ENCODE results near the gene GPR55.

GPR55 gene

DNA sequence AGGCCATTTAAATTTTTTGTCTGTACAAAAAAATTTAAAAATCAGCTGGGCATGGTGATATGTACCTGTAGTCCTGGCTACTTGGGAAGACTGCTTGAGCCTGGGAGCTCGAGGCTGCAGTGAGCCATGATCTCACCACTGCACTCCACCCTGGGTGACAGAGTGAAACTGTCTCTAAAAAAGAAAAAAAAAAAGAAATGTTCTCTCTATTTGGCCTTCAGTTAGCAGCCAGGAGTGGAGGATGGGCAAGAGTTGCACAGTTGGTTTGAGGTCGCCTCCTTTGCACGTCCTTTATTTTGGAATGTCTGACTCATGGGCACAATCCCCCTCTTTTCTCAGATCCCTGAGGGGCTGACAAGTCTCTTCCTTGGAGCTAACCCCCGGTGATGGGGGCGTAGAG is 34.0 kb downstream of the GPR55 start:
- peaks cover 18 to 33% of the 10 kb centered on the region in 2 donors for H3K4me1 ChIP-seq (ENCODE audit: control insufficient read depth in 1 of 2, insufficient read depth in 2 of 2, low read length in 2 of 2)
- no peak overlapping the region for H3K9ac ChIP-seq (ENCODE audit: low read depth in 1 of 2, low read length in 2 of 2)
- no peak overlapping the region for H3K4me3 ChIP-seq (ENCODE audit: low read depth in 1 of 2, low read length in 2 of 2)
- no peaks in the 10 kb centered on the region for H3K36me3 ChIP-seq (ENCODE audit: control insufficient read depth in 1 of 2, insufficient read depth in 2 of 2, low read length in 2 of 2)
- H3K9me3 ChIP-seq (ENCODE audit: control insufficient read depth in 1 of 2, low read length in 2 of 2) = no peaks in the 10 kb centered on the region
- no peak overlapping the region for H3K27ac ChIP-seq (ENCODE audit: low read depth, low read length)
- H3K27me3 ChIP-seq (ENCODE audit: control insufficient read depth in 1 of 2, insufficient read depth in 2 of 2, low read length in 2 of 2) = no peaks in the 10 kb centered on the region

DNA sequence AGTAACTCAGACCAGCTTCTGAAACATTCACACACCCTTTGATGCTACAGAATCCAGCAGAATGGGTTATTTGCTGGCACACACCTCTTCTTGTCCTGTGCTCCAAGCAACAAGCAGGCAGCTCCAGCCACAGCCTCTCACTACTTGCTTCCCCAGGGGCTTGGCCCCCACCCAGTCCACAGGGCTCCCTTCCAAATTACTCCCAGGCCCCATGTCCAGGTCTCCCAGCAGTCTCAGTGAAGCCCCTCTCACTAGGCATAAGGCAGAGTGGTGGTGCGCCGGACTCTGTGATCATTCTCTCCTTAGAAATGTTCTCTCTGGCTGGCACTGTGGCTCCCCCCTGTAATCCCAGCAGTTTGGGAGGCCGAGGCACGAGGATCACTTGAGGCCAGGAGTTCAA is 34.4 kb downstream of the GPR55 start:
- Histone ChIP-seq H3K4me1 (ENCODE audit: control insufficient read depth in 1 of 2, insufficient read depth in 2 of 2, low read length in 2 of 2) (peaks cover 13 to 30% of the 10 kb centered on the region in 2 donors), H3K9me3 (ENCODE audit: control insufficient read depth in 1 of 2, low read length in 2 of 2) (no peaks in the 10 kb centered on the region), H3K27ac (ENCODE audit: low read depth, low read length) (no peak overlapping the region), H3K27me3 (ENCODE audit: control insufficient read depth in 1 of 2, insufficient read depth in 2 of 2, low read length in 2 of 2) (no peaks in the 10 kb centered on the region), H3K36me3 (ENCODE audit: control insufficient read depth in 1 of 2, insufficient read depth in 2 of 2, low read length in 2 of 2) (no peaks in the 10 kb centered on the region), H3K9ac (ENCODE audit: low read depth in 1 of 2, low read length in 2 of 2) (no peak overlapping the region), H3K4me3 (ENCODE audit: low read depth in 1 of 2, low read length in 2 of 2) (no peak overlapping the region)

DNA sequence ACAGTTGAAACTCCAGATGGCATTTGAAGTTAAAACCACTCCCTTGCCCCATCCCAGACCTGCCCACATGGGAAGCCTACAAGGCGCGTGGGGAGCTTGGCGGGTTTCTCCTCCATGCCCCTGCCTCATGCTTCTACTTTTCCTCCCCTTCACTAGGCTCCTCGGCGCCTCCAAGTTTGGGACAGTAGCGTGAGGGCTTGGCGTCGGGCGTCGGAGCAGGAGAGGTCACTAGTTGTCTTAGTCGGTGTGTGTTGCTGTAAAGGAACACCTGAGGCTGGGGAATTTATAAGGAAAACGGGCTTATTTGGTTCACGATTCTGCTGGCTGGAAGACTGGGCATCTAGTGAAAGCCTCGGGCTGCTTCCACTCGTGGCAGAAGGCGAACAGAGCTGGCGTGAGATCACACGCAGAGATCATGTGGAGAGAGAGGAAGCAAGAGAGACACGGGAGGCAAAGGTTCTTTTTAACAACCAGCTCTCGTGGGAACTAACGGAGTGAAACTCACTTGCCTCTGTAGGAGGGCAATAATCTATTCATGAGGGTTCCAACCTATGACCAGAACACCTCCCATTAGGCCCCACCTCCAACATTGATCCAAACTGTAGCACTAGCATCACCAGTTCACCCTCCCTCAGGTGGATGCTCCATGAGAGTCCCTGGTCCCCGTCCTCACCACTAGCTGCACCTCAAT is 35.0 kb downstream of the GPR55 start:
- H3K9me3 ChIP-seq (ENCODE audit: control insufficient read depth in 1 of 2, low read length in 2 of 2) = no peaks in the 10 kb centered on the region
- H3K9ac ChIP-seq (ENCODE audit: low read depth in 1 of 2, low read length in 2 of 2) = no peak overlapping the region
- peaks cover 8 to 27% of the 10 kb centered on the region in 2 donors for H3K4me1 ChIP-seq (ENCODE audit: control insufficient read depth in 1 of 2, insufficient read depth in 2 of 2, low read length in 2 of 2)
- no peak overlapping the region for H3K4me3 ChIP-seq (ENCODE audit: low read depth in 1 of 2, low read length in 2 of 2)
- H3K27ac ChIP-seq (ENCODE audit: low read depth, low read length) = no peak overlapping the region
- H3K27me3 ChIP-seq (ENCODE audit: control insufficient read depth in 1 of 2, insufficient read depth in 2 of 2, low read length in 2 of 2) = no peaks in the 10 kb centered on the region
- H3K36me3 ChIP-seq (ENCODE audit: control insufficient read depth in 1 of 2, insufficient read depth in 2 of 2, low read length in 2 of 2) = no peaks in the 10 kb centered on the region

GRCh38 chr2:230888824-230889400 is 36.1 kb downstream of the GPR55 start:
- Histone ChIP-seq H3K4me1 (ENCODE audit: control insufficient read depth in 1 of 2, insufficient read depth in 2 of 2, low read length in 2 of 2) (peaks cover 0 to 20% of the 10 kb centered on the region in 2 donors), H3K27ac (ENCODE audit: low read depth, low read length) (no peak overlapping the region), H3K4me3 (ENCODE audit: low read depth in 1 of 2, low read length in 2 of 2) (no peak overlapping the region), H3K27me3 (ENCODE audit: control insufficient read depth in 1 of 2, insufficient read depth in 2 of 2, low read length in 2 of 2) (no peaks in the 10 kb centered on the region), H3K9me3 (ENCODE audit: control insufficient read depth in 1 of 2, low read length in 2 of 2) (no peaks in the 10 kb centered on the region), H3K36me3 (ENCODE audit: control insufficient read depth in 1 of 2, insufficient read depth in 2 of 2, low read length in 2 of 2) (no peaks in the 10 kb centered on the region), H3K9ac (ENCODE audit: low read depth in 1 of 2, low read length in 2 of 2) (no peak overlapping the region)

- no peak overlapping the region for H3K27ac ChIP-seq (ENCODE audit: low read depth, low read length)
- H3K4me3 ChIP-seq (ENCODE audit: low read depth in 1 of 2, low read length in 2 of 2) = no peak overlapping the region
- H3K9me3 ChIP-seq (ENCODE audit: control insufficient read depth in 1 of 2, low read length in 2 of 2) = no peaks in the 10 kb centered on the region
- H3K27me3 ChIP-seq (ENCODE audit: control insufficient read depth in 1 of 2, insufficient read depth in 2 of 2, low read length in 2 of 2) = no peaks in the 10 kb centered on the region
- H3K9ac ChIP-seq (ENCODE audit: low read depth in 1 of 2, low read length in 2 of 2) = no peak overlapping the region
- H3K36me3 ChIP-seq (ENCODE audit: control insufficient read depth in 1 of 2, insufficient read depth in 2 of 2, low read length in 2 of 2) = no peaks in the 10 kb centered on the region
- H3K4me1 ChIP-seq (ENCODE audit: control insufficient read depth in 1 of 2, insufficient read depth in 2 of 2, low read length in 2 of 2) = peaks cover 0 to 11% of the 10 kb centered on the region in 2 donors
Measured at GRCh38 chr2:230887342-230887741, 37.7 kb downstream of the GPR55 start.

DNA sequence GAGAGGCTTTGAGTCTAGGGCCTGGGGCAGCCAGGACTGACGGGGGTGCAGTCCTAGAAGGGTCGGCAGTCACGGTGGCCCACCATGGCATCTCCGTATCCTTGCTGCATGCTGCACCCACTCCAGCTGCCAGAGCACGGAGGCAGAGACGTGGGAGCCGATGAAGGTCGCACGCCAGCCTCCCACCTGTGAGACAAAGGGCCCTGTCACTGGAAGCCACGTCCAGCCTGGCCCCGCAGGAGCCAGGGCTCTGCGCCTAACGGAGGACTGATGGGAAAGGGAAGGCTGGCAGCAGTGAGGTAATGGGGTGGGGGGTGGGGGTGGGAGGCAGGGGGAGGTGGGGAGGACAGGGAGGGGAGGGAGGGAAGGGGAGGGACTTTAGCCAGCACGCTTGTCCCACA is 38.4 kb downstream of the GPR55 start:
- H3K4me1 ChIP-seq (ENCODE audit: control insufficient read depth in 1 of 2, insufficient read depth in 2 of 2, low read length in 2 of 2) = peaks cover 0 to 11% of the 10 kb centered on the region in 2 donors
- H3K4me3 ChIP-seq (ENCODE audit: low read depth in 1 of 2, low read length in 2 of 2) = no peak overlapping the region
- no peaks in the 10 kb centered on the region for H3K27me3 ChIP-seq (ENCODE audit: control insufficient read depth in 1 of 2, insufficient read depth in 2 of 2, low read length in 2 of 2)
- no peaks in the 10 kb centered on the region for H3K9me3 ChIP-seq (ENCODE audit: control insufficient read depth in 1 of 2, low read length in 2 of 2)
- H3K9ac ChIP-seq (ENCODE audit: low read depth in 1 of 2, low read length in 2 of 2) = no peak overlapping the region
- no peaks in the 10 kb centered on the region for H3K36me3 ChIP-seq (ENCODE audit: control insufficient read depth in 1 of 2, insufficient read depth in 2 of 2, low read length in 2 of 2)
- no peak overlapping the region for H3K27ac ChIP-seq (ENCODE audit: low read depth, low read length)

DNA sequence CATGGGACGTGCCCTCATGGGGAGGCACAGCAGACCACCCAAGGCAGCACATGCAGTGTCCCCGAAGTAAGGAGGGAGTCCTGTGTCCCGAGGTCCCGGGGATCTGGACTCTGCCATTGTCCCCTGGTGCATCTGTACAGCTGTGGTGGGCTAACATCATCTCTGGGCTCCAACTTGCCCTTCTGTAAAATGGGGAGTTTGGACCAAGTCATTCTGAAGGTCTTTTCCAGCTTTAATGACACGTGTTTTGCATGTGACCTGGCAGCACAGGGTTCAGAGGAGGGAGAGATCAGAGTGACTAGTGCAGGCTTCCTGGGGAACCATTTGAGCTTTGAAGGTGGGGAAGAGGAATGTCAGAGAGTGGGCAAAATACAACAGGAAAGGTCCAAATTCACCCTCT is 38.8 kb downstream of the GPR55 start:
- H3K4me1 ChIP-seq (ENCODE audit: control insufficient read depth in 1 of 2, insufficient read depth in 2 of 2, low read length in 2 of 2) = peaks cover 0 to 11% of the 10 kb centered on the region in 2 donors
- no peak overlapping the region for H3K27ac ChIP-seq (ENCODE audit: low read depth, low read length)
- H3K36me3 ChIP-seq (ENCODE audit: control insufficient read depth in 1 of 2, insufficient read depth in 2 of 2, low read length in 2 of 2) = no peaks in the 10 kb centered on the region
- no peak overlapping the region for H3K9ac ChIP-seq (ENCODE audit: low read depth in 1 of 2, low read length in 2 of 2)
- H3K27me3 ChIP-seq (ENCODE audit: control insufficient read depth in 1 of 2, insufficient read depth in 2 of 2, low read length in 2 of 2) = no peaks in the 10 kb centered on the region
- no peak overlapping the region for H3K4me3 ChIP-seq (ENCODE audit: low read depth in 1 of 2, low read length in 2 of 2)
- H3K9me3 ChIP-seq (ENCODE audit: control insufficient read depth in 1 of 2, low read length in 2 of 2) = no peaks in the 10 kb centered on the region

- H3K27ac ChIP-seq (ENCODE audit: low read depth, low read length) = no peak overlapping the region
- no peaks in the 10 kb centered on the region for H3K36me3 ChIP-seq (ENCODE audit: control insufficient read depth in 1 of 2, insufficient read depth in 2 of 2, low read length in 2 of 2)
- peaks cover 0 to 9% of the 10 kb centered on the region in 2 donors for H3K4me1 ChIP-seq (ENCODE audit: control insufficient read depth in 1 of 2, insufficient read depth in 2 of 2, low read length in 2 of 2)
- H3K27me3 ChIP-seq (ENCODE audit: control insufficient read depth in 1 of 2, insufficient read depth in 2 of 2, low read length in 2 of 2) = no peaks in the 10 kb centered on the region
- H3K9me3 ChIP-seq (ENCODE audit: control insufficient read depth in 1 of 2, low read length in 2 of 2) = no peaks in the 10 kb centered on the region
- no peak overlapping the region for H3K4me3 ChIP-seq (ENCODE audit: low read depth in 1 of 2, low read length in 2 of 2)
- no peak overlapping the region for H3K9ac ChIP-seq (ENCODE audit: low read depth in 1 of 2, low read length in 2 of 2)
Measured at GRCh38 chr2:230885463-230886130, 39.4 kb downstream of the GPR55 start.

GRCh38 chr2:230881840-230882239 is 43.2 kb downstream of the GPR55 start:
- Histone ChIP-seq H3K4me1 (ENCODE audit: control insufficient read depth in 1 of 2, insufficient read depth in 2 of 2, low read length in 2 of 2) (peaks cover 11 to 13% of the 10 kb centered on the region in 2 donors), H3K27me3 (ENCODE audit: control insufficient read depth in 1 of 2, insufficient read depth in 2 of 2, low read length in 2 of 2) (no peaks in the 10 kb centered on the region), H3K36me3 (ENCODE audit: control insufficient read depth in 1 of 2, insufficient read depth in 2 of 2, low read length in 2 of 2) (peaks cover 0 to 7% of the 10 kb centered on the region in 2 donors), H3K4me3 (ENCODE audit: low read depth in 1 of 2, low read length in 2 of 2) (no peak overlapping the region), H3K9me3 (ENCODE audit: control insufficient read depth in 1 of 2, low read length in 2 of 2) (no peaks in the 10 kb centered on the region), H3K27ac (ENCODE audit: low read depth, low read length) (no peak overlapping the region), H3K9ac (ENCODE audit: low read depth in 1 of 2, low read length in 2 of 2) (no peak overlapping the region)

DNA sequence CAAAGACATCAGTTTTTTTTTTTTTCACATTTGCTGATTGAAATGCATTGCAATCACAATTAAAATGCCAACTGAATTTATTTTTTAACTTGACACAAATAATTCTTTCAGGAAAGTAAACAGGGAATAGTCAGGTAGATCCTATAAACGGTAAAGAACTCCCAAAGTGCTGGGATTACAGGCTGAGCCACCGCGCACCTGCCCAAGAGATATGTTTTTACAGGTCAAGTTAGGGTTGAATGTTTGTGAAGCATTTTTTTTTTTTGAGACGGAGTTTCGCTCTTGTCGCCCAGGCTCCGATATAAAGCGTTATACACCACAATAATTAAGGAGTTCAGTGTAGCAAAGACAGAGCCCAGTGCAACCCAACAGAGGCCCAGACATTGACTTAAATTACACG is 45.2 kb downstream of the GPR55 start:
- Histone ChIP-seq H3K9me3 (ENCODE audit: control insufficient read depth in 1 of 2, low read length in 2 of 2) (no peaks in the 10 kb centered on the region), H3K27ac (ENCODE audit: low read depth, low read length) (no peak overlapping the region), H3K4me1 (ENCODE audit: control insufficient read depth in 1 of 2, insufficient read depth in 2 of 2, low read length in 2 of 2) (peaks cover 11 to 14% of the 10 kb centered on the region in 2 donors), H3K36me3 (ENCODE audit: control insufficient read depth in 1 of 2, insufficient read depth in 2 of 2, low read length in 2 of 2) (peaks cover 0 to 13% of the 10 kb centered on the region in 2 donors), H3K27me3 (ENCODE audit: control insufficient read depth in 1 of 2, insufficient read depth in 2 of 2, low read length in 2 of 2) (no peaks in the 10 kb centered on the region), H3K4me3 (ENCODE audit: low read depth in 1 of 2, low read length in 2 of 2) (no peak overlapping the region), H3K9ac (ENCODE audit: low read depth in 1 of 2, low read length in 2 of 2) (no peak overlapping the region)
